Measurements from ENCODE around the gene TNNT2. TPM values are rescaled to one million over a fixed set of nuclear protein-coding genes. Genes with fewer than 3 reads are reported as not detected.

TNNT2 gene
- total RNA-seq, 1 donor from 2014 or later, result not detected

DNA sequence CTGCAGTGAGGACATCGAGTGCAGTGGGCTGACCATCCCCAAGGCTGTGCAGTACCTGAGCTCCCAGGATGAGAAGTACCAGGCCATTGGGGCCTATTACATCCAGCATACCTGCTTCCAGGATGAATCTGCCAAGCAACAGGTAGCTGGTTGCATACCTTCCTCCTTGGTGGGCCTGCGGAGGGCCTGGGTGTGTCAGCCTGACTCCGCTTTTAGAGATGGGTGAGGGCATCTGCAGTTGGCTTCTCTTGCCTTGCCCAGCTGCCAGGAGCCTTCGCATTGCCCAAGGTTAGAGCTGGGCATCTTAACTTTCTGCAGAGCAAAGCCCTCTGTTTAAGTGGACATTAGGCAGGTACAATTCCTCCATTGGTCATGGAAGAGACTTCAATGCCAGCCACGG is 60.9 kb downstream of the TNNT2 start:
- DNase-seq (ENCODE audit: low read depth in 2 of 2), result no peak

DNA sequence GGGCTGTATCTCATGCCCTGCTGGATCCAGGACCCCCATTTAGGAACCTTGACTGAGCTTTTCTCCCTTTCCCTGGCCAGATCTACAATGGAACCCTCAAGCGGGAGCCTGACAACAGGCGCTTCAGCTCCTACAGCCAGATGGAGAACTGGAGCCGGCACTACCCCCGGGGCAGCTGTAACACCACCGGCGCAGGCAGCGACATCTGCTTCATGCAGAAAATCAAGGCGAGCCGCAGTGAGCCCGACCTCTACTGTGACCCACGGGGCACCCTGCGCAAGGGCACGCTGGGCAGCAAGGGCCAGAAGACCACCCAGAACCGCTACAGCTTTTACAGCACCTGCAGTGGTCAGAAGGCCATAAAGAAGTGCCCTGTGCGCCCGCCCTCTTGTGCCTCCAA is 64.4 kb downstream of the TNNT2 start:
- DNase-seq (ENCODE audit: low read depth in 2 of 2), result no peak

DNA sequence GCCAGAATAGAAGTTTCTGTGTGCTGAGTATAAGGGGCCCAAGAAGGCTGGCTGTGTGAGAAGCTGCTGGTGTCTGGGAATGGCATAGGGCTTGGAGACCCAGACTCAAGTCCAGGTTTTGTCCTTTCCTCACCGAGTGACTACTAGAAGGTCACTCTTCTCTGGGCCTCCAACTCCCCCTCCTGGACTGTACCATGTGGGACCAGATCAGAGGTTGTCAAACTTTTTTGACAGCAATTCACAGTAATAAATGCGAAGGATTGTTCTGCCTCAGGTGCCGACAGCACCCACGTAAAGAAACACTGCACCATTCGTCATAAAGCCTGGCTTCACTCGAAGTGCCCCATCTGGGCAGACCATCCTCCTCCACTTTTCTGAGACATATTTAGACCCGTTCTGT is 65.2 kb downstream of the TNNT2 start:
- DNase-seq (ENCODE audit: low read depth in 2 of 2), result no peak

DNA sequence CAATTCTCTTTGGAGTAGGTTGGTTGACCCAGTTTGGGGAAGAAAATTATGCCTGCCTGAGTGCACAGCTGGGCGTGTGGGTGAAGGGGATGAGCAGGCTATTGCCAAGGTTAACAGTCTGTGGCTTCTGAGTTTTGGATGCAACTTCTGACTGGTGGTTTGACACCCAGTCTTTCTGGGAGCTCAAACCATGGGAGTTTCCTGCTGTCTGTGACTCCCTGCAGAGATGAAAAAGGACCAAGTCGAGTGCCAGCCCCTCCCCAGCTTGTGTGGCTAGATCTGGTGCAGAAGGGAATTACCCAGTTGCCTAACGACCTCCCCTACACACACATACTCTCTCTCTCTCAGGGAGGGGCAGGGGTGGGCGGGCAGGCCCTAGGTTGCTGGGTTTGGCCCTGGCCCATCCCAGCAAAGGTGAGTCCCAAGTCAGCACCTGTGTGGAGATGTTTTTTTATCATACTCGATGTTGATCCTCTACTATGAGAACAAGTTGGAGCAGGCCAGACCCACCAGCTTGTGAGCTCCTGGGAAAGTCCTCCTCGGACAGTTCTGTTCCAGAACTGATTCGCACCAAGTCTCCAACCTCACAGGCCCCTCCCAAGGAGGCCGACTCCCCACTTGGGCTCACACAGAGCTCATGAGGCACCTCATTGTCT is 66.0 kb downstream of the TNNT2 start:
- DNase-seq (ENCODE audit: low read depth in 2 of 2), result peak; percentile 12 to 17

DNA sequence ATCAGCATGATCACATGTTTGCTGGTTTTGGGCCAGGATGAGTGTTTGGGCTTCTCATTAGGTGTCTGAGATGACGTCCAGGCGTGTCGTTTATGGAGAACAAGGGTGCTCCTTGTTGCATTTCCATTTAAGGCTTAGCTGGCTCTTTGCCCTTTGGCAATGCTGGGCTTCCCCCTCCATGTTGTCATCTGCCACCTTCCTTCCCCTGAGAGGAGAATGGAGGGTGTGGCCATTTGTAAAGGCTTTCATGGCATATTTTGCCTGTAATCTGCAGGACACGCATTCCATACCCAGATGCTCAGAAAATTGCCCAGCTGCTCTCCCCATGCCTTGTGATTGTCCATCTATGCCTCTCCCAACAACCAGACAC is 66.5 kb downstream of the TNNT2 start:
- DNase-seq (ENCODE audit: low read depth in 2 of 2), result peak; percentile 61 to 81

DNA sequence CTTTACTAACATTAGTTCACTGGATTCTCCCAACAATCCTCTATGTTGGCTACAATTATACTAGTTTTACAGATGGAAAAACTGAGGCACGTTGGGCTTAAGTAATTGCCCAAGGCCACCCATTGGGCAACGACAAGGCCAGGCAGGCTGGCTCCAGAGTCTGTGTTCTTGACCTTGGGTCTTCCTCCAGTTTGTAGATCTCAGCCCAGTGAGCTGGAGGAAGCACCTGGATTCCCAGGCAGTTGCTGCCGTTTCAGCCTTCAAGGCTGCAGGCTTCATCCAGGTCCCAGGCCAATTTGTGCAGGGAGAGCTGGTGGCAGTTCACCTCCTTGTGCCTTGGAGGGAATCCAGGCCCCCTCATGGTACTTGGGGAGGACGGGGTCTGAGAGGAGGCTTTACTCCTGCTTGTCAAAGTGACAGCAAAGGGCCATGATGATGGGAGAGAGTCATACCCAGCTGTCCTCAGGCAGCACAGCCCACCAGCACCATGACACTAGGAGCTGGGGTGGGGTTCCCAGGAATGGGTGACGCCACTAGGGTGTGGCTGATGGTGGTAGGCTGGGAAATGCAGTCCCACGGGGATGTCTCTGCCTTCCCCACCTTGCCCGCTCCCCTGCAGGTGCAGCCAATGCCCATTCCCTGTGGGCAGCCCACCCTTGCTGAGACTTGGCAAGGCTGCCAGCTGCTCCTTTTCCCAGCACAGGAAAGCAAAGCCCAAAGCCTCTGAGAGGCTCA is 67.1 kb downstream of the TNNT2 start:
- peak in 1 of 2 donors; percentile 46 for DNase-seq (ENCODE audit: low read depth in 2 of 2)

DNA sequence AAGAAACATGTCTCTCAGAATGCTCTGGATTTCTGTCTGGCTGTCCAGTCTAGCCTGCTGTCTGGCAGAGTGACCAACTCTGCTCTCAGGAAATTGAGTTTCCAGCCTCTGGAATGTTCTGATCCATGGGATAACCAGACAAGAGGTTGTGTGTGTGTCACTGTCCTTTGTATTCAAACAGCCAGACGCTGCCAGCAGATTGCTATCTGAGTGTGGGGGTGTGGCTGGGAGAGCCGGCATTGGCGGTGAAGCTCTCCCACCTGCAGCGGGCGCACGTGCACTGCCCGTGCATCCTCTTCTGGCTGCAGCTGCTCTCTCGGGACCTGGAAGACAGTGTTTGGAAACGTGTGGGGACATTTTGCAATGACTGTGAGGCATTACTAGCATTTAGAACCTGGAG is 68.1 kb downstream of the TNNT2 start:
- peak; percentile 95 for DNase-seq (ENCODE audit: low read depth in 2 of 2)

Other genes starting within 250 kb of the TNNT2 start
- gene TMEM9, start 223.2 kb downstream of the TNNT2 start, total RNA-seq, result 39.5 and 65.0 TPM in 2 replicates
- gene IGFN1, start 186.9 kb downstream of the TNNT2 start, total RNA-seq, result not detected in 2 replicates
- gene PKP1, start 94.2 kb downstream of the TNNT2 start, total RNA-seq, result under 0.01 TPM in 2 replicates
- not detected in 2 replicates for gene LAD1, start 21.6 kb upstream of the TNNT2 start, total RNA-seq
- gene TNNI1, start 44.0 kb upstream of the TNNT2 start, total RNA-seq, result not detected in 2 replicates
- 20.4 and 28.6 TPM in 2 replicates for gene PHLDA3, start 91.5 kb upstream of the TNNT2 start, total RNA-seq
- 88.6 and 119 TPM in 2 replicates for gene CSRP1, start 129.4 kb upstream of the TNNT2 start, total RNA-seq
- gene NAV1, start 161.4 kb upstream of the TNNT2 start, total RNA-seq, result 4.4 and 6.3 TPM in 2 replicates

Data from dermis microvascular lymphatic vessel endothelial cell (primary cell).